EH (cell line): ENCODE data around the gene PARD6B.
"Not testable (repeated sequence)": the region's sequence is repeated elsewhere in the genome, so short reads cannot be mapped to it uniquely, and the experiment has no call there.

ENCODE experiments used
- DNase-seq: peaks from one replicate; pipeline ENCODE4 v3.0.0-alpha.2; 2015; ENCODE audit warnings: low read depth

Gene PARD6B

GRCh38 chr20:50774515-50774914, 43.1 kb downstream of the PARD6B start:
- DNase-seq: no peak

GRCh38 chr20:50776122-50776817, 44.9 kb downstream of the PARD6B start:
- no peak for DNase-seq

- DNase-seq: no peak
These were observed 46.0 kb downstream of the PARD6B start for GRCh38 chr20:50777373-50777772.

GRCh38 chr20:50778994-50779393, 47.6 kb downstream of the PARD6B start:
- not testable (repeated sequence) for DNase-seq

GRCh38 chr20:50783390-50783789, 52.0 kb downstream of the PARD6B start:
- no peak for DNase-seq

GRCh38 chr20:50783903-50784302, 52.5 kb downstream of the PARD6B start:
- DNase-seq: no peak

GRCh38 chr20:50784464-50784863, 53.1 kb downstream of the PARD6B start:
- no peak for DNase-seq

GRCh38 chr20:50786703-50787102, 55.3 kb downstream of the PARD6B start:
- no peak for DNase-seq

- no peak for DNase-seq
These were observed 55.8 kb downstream of the PARD6B start for GRCh38 chr20:50787181-50787580.

- peak; percentile 74 for DNase-seq
These were observed 56.9 kb downstream of the PARD6B start for GRCh38 chr20:50788045-50788991.

- DNase-seq: no peak
These were observed 58.7 kb downstream of the PARD6B start for GRCh38 chr20:50789968-50790650.

GRCh38 chr20:50790651-50791277, 59.4 kb downstream of the PARD6B start:
- DNase-seq: peak; percentile 91

GRCh38 chr20:50792708-50793574, 61.6 kb downstream of the PARD6B start:
- DNase-seq: no peak

GRCh38 chr20:50793575-50794016, 62.2 kb downstream of the PARD6B start:
- DNase-seq: not testable (repeated sequence)

- DNase-seq: no peak
These were observed 62.9 kb downstream of the PARD6B start for GRCh38 chr20:50794181-50794845.

GRCh38 chr20:50794846-50795634, 63.7 kb downstream of the PARD6B start, which contains the start of gene BCAS4:
Gene BCAS4 (plus strand): TSS chr20:50795061. CDS start chr20:50795084, 23 bp downstream.
- peak; percentile 86 for DNase-seq

GRCh38 chr20:50797142-50797541, 65.8 kb downstream of the PARD6B start:
- no peak for DNase-seq

- DNase-seq: peak; percentile 11
These were observed 67.3 kb downstream of the PARD6B start for GRCh38 chr20:50798650-50799049.

- DNase-seq: no peak
These were observed 68.0 kb downstream of the PARD6B start for GRCh38 chr20:50799176-50799889.
